GM10248 (cell line): ENCODE measurements around the gene GUCY2C.
"Not testable (repeated sequence)": the region's sequence is repeated elsewhere in the genome, so short reads cannot be mapped to it uniquely, and the experiment has no call there.

ENCODE experiments used
- CTCF ChIA-PET: fragments of 300-600 bp; sonication (Branson Sonifier 250); formaldehyde crosslinking; extraction: SDS; loops from one replicate; lab custom pipeline; 2021; ENCODE audit warnings: antibody characterized with exemption; lab: Yijun Ruan, JAX
- POLR2A ChIA-PET: fragments of 350-650 bp; sonication (Branson Sonifier 250); formaldehyde crosslinking; extraction: SDS; loops from one replicate; lab custom pipeline; 2020; ENCODE audit warnings: antibody characterized with exemption; lab: Yijun Ruan, JAX
- DNase-seq: peaks from one replicate; pipeline ENCODE4 v3.0.0; 2012; ENCODE audit errors: extremely low spot score
- TF ChIP-seq, protein P1 (sequence below): IDR thresholded peaks from 2 replicates; pipeline ENCODE4 v1.5.1; 2012; ENCODE audit warnings: mild to moderate bottlenecking, low read depth; ENCODE audit errors: extremely low read depth, missing control alignments, control extremely low read depth

GUCY2C gene

DNA sequence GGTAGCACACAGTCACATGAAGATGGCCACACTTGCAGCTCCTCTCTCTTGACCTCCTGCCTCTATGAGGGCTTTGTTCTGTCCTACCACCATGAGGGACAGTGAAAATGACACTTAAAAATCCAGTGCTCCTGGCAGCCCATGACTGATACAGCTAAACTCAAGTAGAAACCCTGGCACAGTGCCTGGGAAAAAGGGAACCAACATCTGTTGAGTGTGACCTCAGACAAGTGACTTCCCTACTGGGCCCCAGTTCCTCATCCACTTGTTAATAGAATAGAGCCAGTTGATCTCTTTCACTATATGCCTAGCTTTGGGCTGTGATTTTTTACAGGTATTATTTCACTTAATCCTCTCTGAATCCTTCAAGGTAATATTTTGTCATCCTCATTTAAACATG, 4.8 kb downstream of the GUCY2C start:
- POLR2A ChIA-PET: no interaction called here
- CTCF ChIA-PET: no interaction called here
- TF ChIP-seq, protein P1, sequence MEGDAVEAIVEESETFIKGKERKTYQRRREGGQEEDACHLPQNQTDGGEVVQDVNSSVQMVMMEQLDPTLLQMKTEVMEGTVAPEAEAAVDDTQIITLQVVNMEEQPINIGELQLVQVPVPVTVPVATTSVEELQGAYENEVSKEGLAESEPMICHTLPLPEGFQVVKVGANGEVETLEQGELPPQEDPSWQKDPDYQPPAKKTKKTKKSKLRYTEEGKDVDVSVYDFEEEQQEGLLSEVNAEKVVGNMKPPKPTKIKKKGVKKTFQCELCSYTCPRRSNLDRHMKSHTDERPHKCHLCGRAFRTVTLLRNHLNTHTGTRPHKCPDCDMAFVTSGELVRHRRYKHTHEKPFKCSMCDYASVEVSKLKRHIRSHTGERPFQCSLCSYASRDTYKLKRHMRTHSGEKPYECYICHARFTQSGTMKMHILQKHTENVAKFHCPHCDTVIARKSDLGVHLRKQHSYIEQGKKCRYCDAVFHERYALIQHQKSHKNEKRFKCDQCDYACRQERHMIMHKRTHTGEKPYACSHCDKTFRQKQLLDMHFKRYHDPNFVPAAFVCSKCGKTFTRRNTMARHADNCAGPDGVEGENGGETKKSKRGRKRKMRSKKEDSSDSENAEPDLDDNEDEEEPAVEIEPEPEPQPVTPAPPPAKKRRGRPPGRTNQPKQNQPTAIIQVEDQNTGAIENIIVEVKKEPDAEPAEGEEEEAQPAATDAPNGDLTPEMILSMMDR: no peak
- DNase-seq: no peak

DNA sequence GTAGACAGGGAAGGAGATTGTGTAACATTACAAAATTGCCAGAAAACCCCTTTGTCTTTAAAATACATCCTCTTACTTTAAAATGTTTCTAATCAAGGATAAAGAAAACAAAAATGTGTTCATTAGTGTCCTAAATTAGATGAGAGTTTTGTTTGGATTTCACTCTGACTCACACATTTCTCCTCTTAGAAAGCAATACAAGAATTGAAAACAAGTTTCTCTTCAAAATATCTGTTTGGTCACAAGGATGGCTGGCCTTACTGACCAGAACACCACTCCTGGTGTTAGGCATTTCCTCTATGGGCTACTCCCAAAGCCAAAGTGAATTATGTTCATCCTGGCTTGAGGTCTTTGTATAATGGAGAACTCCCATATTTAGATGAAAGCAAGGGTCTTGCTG, 6.4 kb downstream of the GUCY2C start:
- DNase-seq: no peak
- TF ChIP-seq, protein P1: no peak
- ChIA-PET CTCF (interaction anchor here (1.2 kb wide), 1 partner anchor 44 kb away, joined by 3 read pairs; no protein-coding TSS in a partner anchor), POLR2A (no interaction called here)

DNA sequence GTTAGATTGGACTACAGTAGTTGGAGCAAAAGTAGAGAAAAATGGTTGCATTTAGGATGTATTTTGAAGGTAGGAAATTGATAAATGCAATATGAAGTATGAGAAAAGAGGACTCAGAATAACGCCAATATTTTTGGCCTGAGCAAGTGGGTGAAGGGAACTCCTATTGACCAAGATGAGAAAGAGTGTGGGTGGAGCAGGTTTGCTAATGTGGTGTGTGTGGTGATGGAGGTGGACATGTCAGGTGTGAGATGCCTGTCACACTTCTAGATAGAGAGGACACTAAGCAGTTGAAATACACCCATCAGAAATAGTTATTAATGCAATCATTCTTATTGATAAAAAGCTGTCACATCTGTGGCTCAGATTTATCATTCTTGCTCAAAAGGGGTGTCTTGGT, 7.3 kb downstream of the GUCY2C start:
- ChIA-PET POLR2A (no interaction called here), CTCF (interaction anchor here (1.2 kb wide), 1 partner anchor 43 kb away, joined by 3 read pairs; no protein-coding TSS in a partner anchor)
- DNase-seq: no peak
- TF ChIP-seq, protein P1: no peak

DNA sequence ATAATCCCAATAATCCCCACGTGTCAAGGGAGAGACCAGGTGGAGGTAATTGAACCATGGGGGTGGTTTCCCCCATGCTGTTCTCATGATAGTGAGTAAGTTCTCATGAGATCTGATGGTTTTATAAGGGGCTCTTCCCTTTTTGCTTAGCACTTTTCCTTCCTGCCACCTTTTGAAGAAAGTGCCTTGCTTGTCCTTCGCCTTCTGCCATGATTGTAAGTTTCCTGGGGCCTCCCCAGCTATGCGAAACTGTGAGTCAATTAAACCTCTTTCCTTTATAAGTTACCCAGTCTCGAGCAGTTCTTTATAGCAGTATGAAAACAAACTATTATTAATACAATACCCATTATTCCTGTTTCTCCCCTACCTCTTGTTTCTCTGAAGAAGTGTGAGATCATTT, 14.2 kb downstream of the GUCY2C start:
- POLR2A ChIA-PET, CTCF ChIA-PET, DNase-seq: not testable (repeated sequence)

DNA sequence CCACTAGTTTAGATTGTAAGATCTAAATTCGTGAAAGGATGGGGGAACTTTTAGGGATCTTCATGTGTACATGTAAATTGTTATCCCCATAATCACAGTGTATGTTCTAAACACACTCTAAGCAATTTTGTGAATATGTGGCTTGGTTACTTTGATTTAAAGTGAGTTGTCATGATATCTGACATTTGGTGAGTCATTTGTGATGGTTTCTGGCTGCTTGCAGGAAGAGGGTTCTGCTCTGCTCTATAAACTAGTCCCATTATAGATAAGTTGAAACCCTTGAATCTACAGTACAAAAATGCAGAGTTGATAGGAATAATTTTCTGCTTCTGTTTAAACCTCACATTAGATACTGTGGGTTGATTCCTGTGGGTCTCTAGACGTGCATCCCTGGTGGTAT, 14.8 kb downstream of the GUCY2C start:
- CTCF ChIA-PET: no interaction called here
- POLR2A ChIA-PET: no interaction called here
- no peak for DNase-seq
- TF ChIP-seq, protein P1: no peak

DNA sequence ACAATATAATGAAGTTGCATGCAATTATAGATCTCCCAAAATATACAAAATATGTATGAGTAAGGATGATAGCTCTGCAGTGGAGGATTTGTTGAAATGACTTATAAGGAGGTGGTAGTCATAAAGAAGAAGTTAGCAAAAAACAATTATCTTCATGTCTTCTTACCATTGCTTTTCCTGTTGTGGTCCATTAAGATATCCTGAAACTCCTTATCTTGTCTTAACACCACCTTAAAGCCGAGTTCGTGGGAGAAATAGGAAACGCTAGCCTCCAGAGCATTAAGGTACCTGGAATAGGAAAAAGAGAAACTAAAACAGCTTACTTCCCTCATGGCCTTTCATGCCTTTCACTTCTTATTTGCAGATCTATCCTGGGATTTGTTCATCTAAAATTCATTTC, 15.2 kb downstream of the GUCY2C start:
- CTCF ChIA-PET: interaction anchor here (1.6 kb wide), 1 partner anchor 68 kb away, joined by 3 read pairs; no protein-coding TSS in a partner anchor
- DNase-seq: no peak
- TF ChIP-seq, protein P1: no peak
- POLR2A ChIA-PET: no interaction called here

DNA sequence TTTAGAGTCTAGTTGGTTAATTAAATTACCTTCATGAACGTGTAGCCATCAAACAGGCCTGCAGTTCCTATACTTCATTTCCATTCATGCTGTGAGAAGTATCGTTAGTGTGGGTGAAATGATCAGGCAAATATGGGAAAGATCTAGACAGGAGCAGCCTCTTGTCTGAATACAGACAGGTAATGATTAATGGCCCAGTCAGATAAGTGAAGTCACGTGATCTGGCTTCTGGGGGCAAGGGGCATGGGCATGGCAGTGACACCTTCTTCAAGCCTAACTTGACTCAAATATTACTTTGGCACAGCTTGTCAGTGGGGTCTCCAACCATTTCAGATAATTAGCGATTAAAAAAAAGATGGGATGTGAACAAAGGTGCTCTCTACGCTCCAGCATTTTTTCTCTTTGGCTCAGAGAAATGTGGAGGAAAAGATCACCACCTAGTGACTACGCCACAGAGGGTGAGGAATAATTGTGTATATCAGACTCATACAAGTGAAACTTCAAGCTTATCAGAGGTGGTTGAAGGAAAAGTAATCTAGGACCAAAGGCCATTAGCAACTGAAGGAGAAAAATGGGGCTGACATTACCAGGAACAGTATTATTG, 17.8 kb downstream of the GUCY2C start:
- no peak for DNase-seq
- ChIA-PET POLR2A (no interaction called here), CTCF (interaction anchor here (1.6 kb wide), 1 partner anchor 45 kb away, joined by 4 read pairs; no protein-coding TSS in a partner anchor)
- TF ChIP-seq, protein P1: no peak
